ENCODE data around the gene CMTR1.

GRCh38 chr6:37489697-37490336 is 56.8 kb downstream of the CMTR1 start:
- TF ChIP-seq CTCF (IDR thresholded peaks at IDR 0.05) (no peak), POLR2AphosphoS5 (IDR thresholded peaks at IDR 0.05) (no peak), POLR2A (IDR thresholded peaks at IDR 0.05) (no peak)

Measured in suprapubic skin (tissue), 4 donors.